Small intestine (tissue), 7 donors: Measurements from ENCODE around the gene FMN2. TPM values are rescaled to one million over a fixed set of nuclear protein-coding genes. Genes with fewer than 3 reads are reported as not detected.

ENCODE experiments used
- DNase-seq, 2 donors: peaks; one replicate each; pipeline versions ENCODE4 v3.0.0 to v3.0.0-alpha.2; 2013
- FAIRE-seq: peaks from 2 replicates; lab custom pipeline; 2012; peaks lifted over from hg19 to GRCh38; lab: Jason Lieb, UNC
- H3K27ac ChIP-seq, 3 donors: one replicate each; pipeline ENCODE4 v1.5.1; 2013; ENCODE audit warnings: low read length in 2 of 3, mild to moderate bottlenecking in 2 of 3, control low read depth in 1 of 3, inconsistent platforms in 1 of 3, low read depth in 1 of 3, moderate library complexity in 1 of 3
- H3K27me3 ChIP-seq, 3 donors: one replicate each; pipeline ENCODE4 v1.6.1; 2013; ENCODE audit warnings: low read length in 3 of 3, inconsistent platforms in 1 of 3; ENCODE audit not compliant: control insufficient read depth in 3 of 3, insufficient read depth in 3 of 3
- H3K36me3 ChIP-seq, 3 donors: one replicate each; pipeline ENCODE4 v1.6.1; 2013; ENCODE audit warnings: low read length in 3 of 3, inconsistent platforms in 1 of 3, low read depth in 1 of 3, mild to moderate bottlenecking in 1 of 3, moderate library complexity in 1 of 3; ENCODE audit not compliant: control insufficient read depth in 3 of 3, insufficient read depth in 2 of 3
- H3K4me1 ChIP-seq, 3 donors: one replicate each; pipeline ENCODE4 v1.6.1; 2013; ENCODE audit warnings: low read length in 2 of 3, inconsistent platforms in 1 of 3, low read depth in 1 of 3, mild to moderate bottlenecking in 1 of 3, moderate library complexity in 1 of 3; ENCODE audit not compliant: control insufficient read depth in 3 of 3, insufficient read depth in 2 of 3
- H3K4me3 ChIP-seq, 3 donors: one replicate each; pipeline ENCODE4 v1.5.1; 2013; ENCODE audit warnings: low read length in 3 of 3, control low read depth in 1 of 3, inconsistent platforms in 1 of 3, low read depth in 1 of 3, mild to moderate bottlenecking in 1 of 3, moderate library complexity in 1 of 3
- H3K9me3 ChIP-seq, 2 donors: one replicate each; pipeline ENCODE4 v1.6.1; 2013; ENCODE audit warnings: low read depth in 1 of 2, low read length in 1 of 2; ENCODE audit not compliant: control insufficient read depth in 2 of 2, insufficient read depth in 1 of 2
- WGBS, 3 donors: extraction: QIAGEN DNeasy Blood & Tissue Kit; methylation state at CpG; one replicate each; pipeline ENCODE4 v1.1.7; 2013; 5-methylcytosine and 5-hydroxymethylcytosine counted together
- polyA plus RNA-seq, 4 donors: library from polyadenylated mRNA; stranded (reverse) in 3 of 4; unstranded in 1 of 4; fragments of 200-250 nt in 3 of 4; fragments of 120-200 nt in 1 of 4; gene quantifications; one replicate each; pipeline versions ENCODE4 v1.2.1 to v1.2.3, GENCODE V29; 2013
- donor health status: healthy with polysubstance abuse.
- donor health status: control.
- donor health status: control.
- donor health status: Bipolar disorder and iron deficiency.
- donor health status: healthy.

Gene FMN2
- polyA plus RNA-seq, 4 donors: 0.59 to 0.70 TPM; not detected in 2

DNA sequence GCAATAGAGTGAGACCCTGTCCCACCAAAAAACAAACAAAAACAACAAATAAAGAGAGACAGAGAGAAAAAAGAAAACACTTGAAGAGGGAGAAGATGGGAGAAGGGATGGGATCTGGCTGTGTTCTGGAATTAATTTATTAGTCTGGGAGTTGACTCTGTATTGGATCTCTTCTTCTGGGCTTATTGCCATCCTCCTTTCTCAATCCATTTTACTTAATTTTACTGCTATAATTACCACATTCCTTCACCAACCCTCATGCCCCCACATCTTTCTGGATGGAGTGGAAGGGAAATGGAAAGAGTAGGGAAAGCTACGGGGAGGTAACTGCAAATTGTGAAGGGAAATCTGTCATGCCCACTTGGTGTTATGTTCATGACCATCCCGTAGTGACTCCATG lies 42.9 kb downstream of the FMN2 start:
- WGBS, 3 donors: 83 to 93% (median 84%) methylated on average over 2 of the region's 2 CpGs
- no peaks in the 10 kb centered on the region for H3K27me3 ChIP-seq
- FAIRE-seq: no peak
- H3K27ac ChIP-seq: no peak overlapping the region
- no peaks in the 10 kb centered on the region for H3K36me3 ChIP-seq
- H3K4me1 ChIP-seq: no peaks in the 10 kb centered on the region
- no peak overlapping the region for H3K4me3 ChIP-seq
- no peak for DNase-seq
- H3K9me3 ChIP-seq: no peaks in the 10 kb centered on the region

DNA sequence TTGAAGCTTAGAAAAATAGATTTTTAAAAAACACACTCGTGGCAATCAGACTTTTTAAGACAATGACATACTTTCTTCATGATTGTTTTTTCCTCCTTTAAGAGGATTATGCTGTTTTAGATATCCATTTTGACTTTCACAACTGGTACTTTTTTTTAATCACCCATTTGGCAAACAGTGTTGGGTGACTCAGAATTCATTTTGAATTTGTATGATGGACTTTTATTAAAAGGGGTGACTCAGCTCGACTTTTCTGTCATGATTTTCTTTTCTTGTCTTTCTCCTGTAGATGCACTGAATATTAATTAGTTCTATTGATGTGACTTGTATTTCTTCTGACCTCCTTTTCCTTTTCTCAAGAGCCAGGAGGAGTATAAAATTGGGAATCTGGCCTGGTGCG lies 44.7 kb downstream of the FMN2 start:
- no peak for DNase-seq
- 66 to 73% (median 68%) methylated on average over 3 of the region's 3 CpGs for WGBS, 3 donors
- no peaks in the 10 kb centered on the region for H3K9me3 ChIP-seq
- no peak for FAIRE-seq
- no peaks in the 10 kb centered on the region for H3K36me3 ChIP-seq
- no peaks in the 10 kb centered on the region for H3K4me1 ChIP-seq
- H3K4me3 ChIP-seq: no peak overlapping the region
- H3K27me3 ChIP-seq: no peaks in the 10 kb centered on the region
- no peak overlapping the region for H3K27ac ChIP-seq

DNA sequence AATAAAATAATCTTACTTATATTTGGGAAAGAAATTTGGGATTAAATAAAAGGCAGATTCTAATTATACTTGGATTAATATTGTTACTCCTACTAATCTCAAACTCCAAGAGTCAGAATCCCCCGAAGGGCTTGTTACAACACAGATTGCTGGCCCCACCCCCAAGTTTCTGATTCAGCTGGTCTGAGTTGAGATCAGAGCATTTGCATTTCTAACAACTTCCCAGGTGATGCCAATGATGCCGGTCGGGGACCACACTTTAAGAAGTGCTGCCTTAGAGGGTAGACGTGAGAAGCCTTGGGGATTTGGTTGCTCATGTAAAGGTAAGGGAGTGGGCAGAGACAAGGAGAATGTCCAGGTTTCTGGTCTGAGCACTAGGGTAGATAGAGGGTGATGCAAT lies 47.2 kb downstream of the FMN2 start:
- Histone ChIP-seq H3K4me1 (no peaks in the 10 kb centered on the region), H3K27ac (no peak overlapping the region), H3K27me3 (no peaks in the 10 kb centered on the region), H3K4me3 (no peak overlapping the region), H3K36me3 (no peaks in the 10 kb centered on the region), H3K9me3 (no peaks in the 10 kb centered on the region)
- WGBS, 3 donors: 48 to 58% (median 54%) methylated on average over 4 of the region's 4 CpGs
- DNase-seq: no peak
- FAIRE-seq: no peak

DNA sequence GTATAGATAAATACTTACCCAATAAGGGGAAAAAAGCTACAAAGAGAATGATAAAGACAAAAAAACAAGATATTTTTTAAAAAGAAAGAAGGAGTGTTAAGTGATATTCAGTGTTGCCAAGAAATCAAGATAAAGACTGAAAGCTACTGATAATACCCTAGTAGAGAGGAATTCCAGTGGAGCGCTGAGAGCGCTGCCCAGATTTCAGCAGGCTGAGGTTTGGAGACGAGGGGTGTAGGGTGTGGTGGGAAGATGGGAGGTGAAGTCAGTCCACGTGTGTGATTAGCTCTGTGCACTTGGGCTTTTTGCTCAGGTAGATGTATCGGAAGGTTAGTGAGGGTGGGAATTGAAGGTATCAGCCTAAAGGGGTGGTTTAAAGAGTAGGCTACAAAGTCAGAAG lies 47.8 kb downstream of the FMN2 start:
- Histone ChIP-seq H3K4me1 (no peaks in the 10 kb centered on the region), H3K36me3 (no peaks in the 10 kb centered on the region), H3K27me3 (no peaks in the 10 kb centered on the region), H3K27ac (no peak overlapping the region), H3K9me3 (no peaks in the 10 kb centered on the region), H3K4me3 (no peak overlapping the region)
- 65 to 74% (median 71%) methylated on average over 5 of the region's 5 CpGs for WGBS, 3 donors
- FAIRE-seq (no peak), DNase-seq (no peak)

DNA sequence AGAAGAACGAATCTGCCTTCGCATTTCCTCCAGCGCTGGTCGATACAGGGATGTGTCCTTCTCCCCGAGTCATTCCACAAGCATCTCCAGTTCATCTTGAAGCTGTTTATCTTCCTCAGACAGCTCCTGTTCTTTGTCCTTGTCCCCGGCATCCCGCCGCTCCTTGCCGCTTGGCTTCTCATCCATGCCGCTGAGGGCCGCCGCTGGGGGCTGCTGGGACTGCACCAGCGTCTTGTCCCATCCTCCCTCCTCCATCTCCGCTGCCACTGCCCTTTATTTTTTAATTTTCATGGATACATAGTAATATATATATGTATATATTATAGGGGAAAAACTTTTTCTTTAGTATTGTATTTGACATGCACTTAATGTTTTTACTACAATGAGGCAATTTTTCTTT lies 53.4 kb downstream of the FMN2 start:
- H3K4me1 ChIP-seq: no peaks in the 10 kb centered on the region
- 91 to 96% (median 93%) methylated on average over 14 of the region's 14 CpGs for WGBS, 3 donors
- no peak for FAIRE-seq

DNA sequence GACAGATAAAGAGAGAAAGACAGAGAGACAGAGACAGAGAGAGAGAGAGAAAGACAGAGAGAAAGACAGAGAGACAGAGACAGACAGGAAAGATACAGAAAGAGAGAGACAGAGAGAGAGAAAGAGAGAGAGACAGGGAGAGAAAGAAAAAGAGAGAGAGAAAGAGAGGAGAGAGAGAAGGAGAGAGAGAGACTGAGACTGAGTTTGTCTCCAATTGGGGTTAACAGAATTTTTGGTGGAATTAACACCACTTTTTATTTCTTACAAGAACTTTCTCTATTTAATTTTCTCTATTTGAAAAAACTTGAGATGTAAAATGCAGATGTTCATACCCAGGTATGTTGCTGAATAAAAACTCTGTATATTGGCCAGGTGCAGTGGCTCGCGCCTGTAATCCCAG lies 56.6 kb downstream of the FMN2 start:
- 90 to 94% (median 94%) methylated on average over 2 of the region's 2 CpGs for WGBS, 3 donors
- H3K9me3 ChIP-seq: no peaks in the 10 kb centered on the region
- no peak for FAIRE-seq
- DNase-seq: no peak
- H3K36me3 ChIP-seq: no peaks in the 10 kb centered on the region
- no peak overlapping the region for H3K27ac ChIP-seq
- H3K27me3 ChIP-seq: peaks cover 0 to 2% (median 0%) of the 10 kb centered on the region in 3 donors
- no peak overlapping the region for H3K4me3 ChIP-seq
- no peaks in the 10 kb centered on the region for H3K4me1 ChIP-seq

More for the DNA sequence above, 53.4 kb downstream of the FMN2 start:
- DNase-seq: no peak
- Histone ChIP-seq H3K9me3 (no peaks in the 10 kb centered on the region), H3K27me3 (peaks cover 0 to 2% (median 0%) of the 10 kb centered on the region in 3 donors), H3K36me3 (no peaks in the 10 kb centered on the region), H3K4me3 (no peak overlapping the region), H3K27ac (no peak overlapping the region)

DNA sequence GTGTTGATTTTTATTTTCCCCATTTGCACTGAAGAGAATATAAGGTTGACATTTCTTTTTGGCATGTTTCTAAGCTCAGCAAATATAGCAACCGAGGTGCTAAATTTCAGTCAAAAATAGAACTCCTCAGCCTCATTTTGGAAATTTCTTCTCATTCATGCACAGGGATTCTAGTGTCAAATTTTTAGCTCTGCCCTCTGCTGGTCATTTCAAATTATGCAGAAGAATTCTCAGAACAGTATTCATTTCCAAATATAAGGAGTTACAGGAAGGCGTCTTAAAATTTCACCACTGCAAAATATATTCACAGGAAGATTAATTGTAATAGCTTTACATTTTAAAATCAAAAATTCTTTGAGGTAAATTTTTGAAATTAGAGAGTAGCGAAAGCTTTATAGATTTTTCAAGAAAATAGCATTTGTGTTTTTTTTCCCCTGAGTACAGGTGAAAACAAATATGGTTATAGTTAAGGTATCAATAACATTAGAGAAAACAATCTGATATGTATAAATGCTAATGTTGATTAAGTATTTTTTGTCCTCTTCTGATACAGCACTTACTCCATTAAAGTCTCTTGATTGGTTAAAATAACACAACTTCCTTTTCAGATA lies 57.9 kb downstream of the FMN2 start:
- Histone ChIP-seq H3K9me3 (no peaks in the 10 kb centered on the region), H3K27me3 (peaks cover 0 to 2% (median 0%) of the 10 kb centered on the region in 3 donors), H3K36me3 (no peaks in the 10 kb centered on the region), H3K4me3 (no peak overlapping the region), H3K27ac (no peak overlapping the region), H3K4me1 (no peaks in the 10 kb centered on the region)
- DNase-seq (peak; percentile 28 to 42), FAIRE-seq (no peak)
- WGBS, 3 donors: 32 to 37% (median 34%) methylated on average over 3 of the region's 3 CpGs

DNA sequence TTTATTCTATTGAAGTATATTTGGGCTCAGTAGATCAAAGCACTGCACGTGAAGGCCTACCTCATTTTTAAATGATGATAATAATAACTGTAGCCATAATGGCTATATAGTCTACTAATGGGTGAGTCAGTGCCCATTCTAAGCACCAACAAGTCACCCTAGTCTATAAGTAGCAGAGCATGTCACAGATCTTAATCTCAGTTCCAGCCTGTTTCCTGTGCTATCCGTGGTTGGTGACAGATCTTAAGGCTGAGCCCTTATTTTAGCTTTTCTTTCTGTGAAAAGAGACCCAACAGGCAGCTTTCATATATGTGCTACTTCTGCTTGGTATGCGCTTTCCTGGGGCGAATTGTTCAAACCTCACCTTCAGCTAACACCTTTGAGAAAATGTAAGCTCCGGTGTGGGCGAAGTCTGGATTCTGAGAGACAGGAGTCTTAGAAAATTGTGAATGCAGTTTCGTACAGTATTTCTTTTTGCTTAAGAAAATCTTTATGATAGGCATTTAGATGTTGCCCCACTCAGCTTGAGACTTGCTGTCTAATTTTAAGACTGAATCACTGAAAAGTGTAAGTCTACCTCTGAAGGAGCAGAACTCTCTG lies 59.6 kb downstream of the FMN2 start:
- FAIRE-seq: no peak
- DNase-seq: no peak

More for the DNA sequence above, 59.6 kb downstream of the FMN2 start:
- no peaks in the 10 kb centered on the region for H3K36me3 ChIP-seq
- H3K4me1 ChIP-seq: no peaks in the 10 kb centered on the region
- no peak overlapping the region for H3K4me3 ChIP-seq
- WGBS, 3 donors: 70 to 84% (median 71%) methylated on average over 7 of the region's 7 CpGs
- H3K27me3 ChIP-seq: peaks cover 0 to 2% (median 0%) of the 10 kb centered on the region in 3 donors
- no peaks in the 10 kb centered on the region for H3K9me3 ChIP-seq
- H3K27ac ChIP-seq: no peak overlapping the region
